Measurements from ENCODE around the gene PDF.

Gene PDF

DNA sequence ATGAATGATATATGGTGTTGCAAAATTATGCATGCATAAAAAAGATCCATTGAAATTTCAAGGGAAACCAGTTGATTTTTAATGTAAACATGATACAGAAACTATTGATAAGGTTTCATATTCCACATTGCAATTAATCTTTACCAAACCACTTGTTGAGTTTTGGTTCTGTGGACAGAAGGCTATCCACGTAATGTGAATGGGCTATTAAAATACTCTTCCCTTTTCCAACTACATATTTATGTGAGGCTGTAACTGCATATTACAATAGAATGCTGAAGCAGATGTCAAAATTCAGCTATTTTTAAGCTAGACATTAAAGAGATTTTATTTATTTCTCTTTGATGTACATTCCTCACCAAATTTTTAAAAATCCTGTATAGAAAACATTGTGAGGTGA is 53.0 kb downstream of the PDF start:
- DNase-seq (ENCODE audit: low read depth, low spot score): no peak

All from brain pericyte (primary cell).